Heart left ventricle (tissue), 13 donors: ENCODE data around the gene USP9X.
"Not testable (repeated sequence)": the region's sequence is repeated elsewhere in the genome, so short reads cannot be mapped to it uniquely, and the experiment has no call there.

Experiments
- POLR2A ChIP-seq, 2 donors: fragments of 450-650 bp; IDR thresholded peaks; one replicate each; pipeline ENCODE4 v1.6.1; 2017; ENCODE audit warnings: antibody characterized with exemption in 2 of 2, mild to moderate bottlenecking in 2 of 2, moderate library complexity in 2 of 2
- TF ChIP-seq, protein P1 (sequence below), 12 donors: fragments of 200-600 bp; sonication (generic) in 4 of 12; IDR thresholded peaks; one replicate each; pipeline versions ENCODE4 v1.5.0 to v1.8.0; 2018 to 2022; ENCODE audit warnings: antibody characterized with exemption in 12 of 12, mild to moderate bottlenecking in 5 of 12
- donor health status: ischemic (EF 13 %, LVEDD 7.1; RV severe dilation, severe dysfunction).
- donor health status: DM: no; HTN: yes; CAD: no.
- donor health status: DM: no; HTN: no; CAD: no.
- donor health status: ischemic (EF 25% LVEDD 6.9; RV normal size, moderate dysfunction).
- donor health status: ischemic (EF 25% LVEDD 5.7; RV mildly dilated, moderate dysfunction).
- donor health status: ischemic (EF 35%, LVEDD 5.7; RV mildly dilated, moderate dysfunction).
- donor health status: nonischemic (EF 11% LVEDD 7.7; RV severe dilation, severe dysfunction).
- donor health status: DM: yes; HTN: yes; CAD: no.
- donor health status: PGD.
- donor health status: ischemic (EF 29% LVEDD 5.4; RV normal size, mild dysfunction).
- donor health status: nonischemic (EF 23%, LVEDD 6.1; RV moderate dilation, normal function).

DNA sequence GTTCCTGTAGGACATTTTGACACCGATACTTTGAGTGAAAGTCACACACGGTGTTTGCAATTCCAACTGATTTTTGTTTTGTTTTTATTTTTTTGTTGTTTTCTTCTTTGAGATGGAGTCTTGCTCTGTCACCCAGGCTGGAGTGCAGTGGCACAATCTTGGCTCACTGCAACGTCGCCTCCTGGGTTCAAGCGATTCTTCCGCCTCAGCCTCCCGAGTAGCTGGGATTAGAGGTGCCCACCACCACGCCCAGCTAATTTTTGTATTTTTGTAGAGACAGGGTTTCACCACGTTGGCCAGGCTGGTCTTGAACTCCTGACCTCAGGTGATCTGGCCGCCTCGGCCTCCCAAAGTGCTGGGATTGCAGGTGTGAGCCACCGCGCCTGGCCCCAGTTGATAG is 149.2 kb downstream of the USP9X start:
- TF ChIP-seq, protein P1, sequence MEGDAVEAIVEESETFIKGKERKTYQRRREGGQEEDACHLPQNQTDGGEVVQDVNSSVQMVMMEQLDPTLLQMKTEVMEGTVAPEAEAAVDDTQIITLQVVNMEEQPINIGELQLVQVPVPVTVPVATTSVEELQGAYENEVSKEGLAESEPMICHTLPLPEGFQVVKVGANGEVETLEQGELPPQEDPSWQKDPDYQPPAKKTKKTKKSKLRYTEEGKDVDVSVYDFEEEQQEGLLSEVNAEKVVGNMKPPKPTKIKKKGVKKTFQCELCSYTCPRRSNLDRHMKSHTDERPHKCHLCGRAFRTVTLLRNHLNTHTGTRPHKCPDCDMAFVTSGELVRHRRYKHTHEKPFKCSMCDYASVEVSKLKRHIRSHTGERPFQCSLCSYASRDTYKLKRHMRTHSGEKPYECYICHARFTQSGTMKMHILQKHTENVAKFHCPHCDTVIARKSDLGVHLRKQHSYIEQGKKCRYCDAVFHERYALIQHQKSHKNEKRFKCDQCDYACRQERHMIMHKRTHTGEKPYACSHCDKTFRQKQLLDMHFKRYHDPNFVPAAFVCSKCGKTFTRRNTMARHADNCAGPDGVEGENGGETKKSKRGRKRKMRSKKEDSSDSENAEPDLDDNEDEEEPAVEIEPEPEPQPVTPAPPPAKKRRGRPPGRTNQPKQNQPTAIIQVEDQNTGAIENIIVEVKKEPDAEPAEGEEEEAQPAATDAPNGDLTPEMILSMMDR (IDR thresholded peaks at IDR 0.05) = not testable (repeated sequence)
- not testable (repeated sequence) for TF ChIP-seq POLR2A (IDR thresholded peaks at IDR 0.05)
